SK-N-SH treated with all-trans-retinoic acid at 6 μM for 48 hours (cell line): ENCODE data around the gene CGB8.

Experiments
- ATAC-seq: fragments of 200-7000 bp; cut with Tn5 transposase; 3 replicates; pipeline ENCODE4 v1.9.1; 2020; ENCODE audit warnings: mild to moderate bottlenecking, moderate library complexity
- ARNTL ChIP-seq: fragments of 450-650 bp; formaldehyde crosslinking; IDR thresholded peaks from 2 replicates; pipeline ENCODE4 v1.5.0; 2020; ENCODE audit warnings: low read depth, mild to moderate bottlenecking, moderate library complexity, borderline replicate concordance
- BACH2 ChIP-seq: fragments of 250-450 bp; sonication (Bioruptor Pico); IDR thresholded peaks from 2 replicates; pipeline ENCODE4 v1.9.0; 2021; ENCODE audit warnings: mild to moderate bottlenecking, borderline replicate concordance
- ESRRG ChIP-seq: fragments of 250-450 bp; sonication (Bioruptor Pico); IDR thresholded peaks from 2 replicates; pipeline ENCODE4 v1.6.1; 2021; ENCODE audit warnings: mild to moderate bottlenecking
- ISL1 ChIP-seq: fragments of 250-450 bp; sonication (Bioruptor Pico); IDR thresholded peaks from 2 replicates; pipeline ENCODE4 v2.1.2; 2022; ENCODE audit warnings: mild to moderate bottlenecking, moderate library complexity
- PPARA ChIP-seq: fragments of 250-450 bp; sonication (Bioruptor Pico); IDR thresholded peaks from 2 replicates; pipeline ENCODE4 v1.5.0; 2020; ENCODE audit warnings: mild to moderate bottlenecking, borderline replicate concordance
- RARB ChIP-seq: fragments of 250-450 bp; sonication (Bioruptor Pico); IDR thresholded peaks from 2 replicates; pipeline ENCODE4 v1.8.0; 2021; ENCODE audit warnings: mild to moderate bottlenecking, moderate library complexity
- SNAI2 ChIP-seq: fragments of 250-450 bp; sonication (Bioruptor Pico); IDR thresholded peaks from 2 replicates; pipeline ENCODE4 v1.5.0; 2020; ENCODE audit warnings: mild to moderate bottlenecking, moderate library complexity
- TCF4 ChIP-seq: fragments of 250-450 bp; sonication (Bioruptor Pico); IDR thresholded peaks from 2 replicates; pipeline ENCODE4 v1.8.0; 2021; ENCODE audit warnings: mild to moderate bottlenecking, moderate library complexity, borderline replicate concordance
- TOX ChIP-seq: fragments of 250-450 bp; sonication (Bioruptor Pico); IDR thresholded peaks from 2 replicates; pipeline ENCODE4 v1.8.0; 2021; ENCODE audit warnings: mild to moderate bottlenecking, moderate library complexity, borderline replicate concordance
- ZC3H10 ChIP-seq: fragments of 250-450 bp; sonication (Bioruptor Pico); IDR thresholded peaks from 2 replicates; pipeline ENCODE4 v1.5.1; 2021; ENCODE audit warnings: mild to moderate bottlenecking, moderate library complexity
- ZFP3 ChIP-seq: fragments of 250-450 bp; sonication (Bioruptor Pico); IDR thresholded peaks from 2 replicates; pipeline ENCODE4 v1.5.0; 2020; ENCODE audit warnings: mild to moderate bottlenecking, moderate library complexity
- ZNF565 ChIP-seq: fragments of 450-650 bp; formaldehyde crosslinking; conservative IDR thresholded peaks from 2 replicates; pipeline ENCODE4 v1.5.0; 2020; ENCODE audit warnings: low read depth, mild to moderate bottlenecking, moderate library complexity
- ZNF70 ChIP-seq: fragments of 450-650 bp; formaldehyde crosslinking; IDR thresholded peaks from 2 replicates; pipeline ENCODE4 v1.5.0; 2020; ENCODE audit warnings: mild to moderate bottlenecking, moderate library complexity
- ZNF8 ChIP-seq: fragments of 450-650 bp; formaldehyde crosslinking; IDR thresholded peaks from 2 replicates; pipeline ENCODE4 v1.5.0; 2020; ENCODE audit warnings: mild to moderate bottlenecking, moderate library complexity
- TF ChIP-seq, protein P1 (sequence below): fragments of 250-450 bp; sonication (Bioruptor Pico); IDR thresholded peaks from 2 replicates; pipeline ENCODE4 v1.5.1; 2020; ENCODE audit warnings: low read depth, mild to moderate bottlenecking, moderate library complexity
- TF ChIP-seq, protein P2 (sequence below): fragments of 250-450 bp; sonication (Bioruptor Pico); IDR thresholded peaks from 2 replicates; pipeline ENCODE4 v1.8.0; 2021; ENCODE audit warnings: low read depth, mild to moderate bottlenecking, moderate library complexity, borderline replicate concordance
- TF ChIP-seq, protein P3 (sequence below): fragments of 250-450 bp; sonication (Bioruptor Pico); IDR thresholded peaks from 2 replicates; pipeline ENCODE4 v1.8.0; 2020; ENCODE audit warnings: mild to moderate bottlenecking, moderate library complexity, borderline replicate concordance
- TF ChIP-seq, protein P4 (sequence below): fragments of 250-450 bp; sonication (Bioruptor Pico); IDR thresholded peaks from 2 replicates; pipeline ENCODE4 v1.5.1; 2021; ENCODE audit warnings: mild to moderate bottlenecking, moderate library complexity
- TF ChIP-seq, protein P5 (sequence below): fragments of 250-450 bp; sonication (Bioruptor Pico); IDR thresholded peaks from 2 replicates; pipeline ENCODE4 v1.5.0; 2020; ENCODE audit warnings: mild to moderate bottlenecking, moderate library complexity

Gene CGB8

DNA sequence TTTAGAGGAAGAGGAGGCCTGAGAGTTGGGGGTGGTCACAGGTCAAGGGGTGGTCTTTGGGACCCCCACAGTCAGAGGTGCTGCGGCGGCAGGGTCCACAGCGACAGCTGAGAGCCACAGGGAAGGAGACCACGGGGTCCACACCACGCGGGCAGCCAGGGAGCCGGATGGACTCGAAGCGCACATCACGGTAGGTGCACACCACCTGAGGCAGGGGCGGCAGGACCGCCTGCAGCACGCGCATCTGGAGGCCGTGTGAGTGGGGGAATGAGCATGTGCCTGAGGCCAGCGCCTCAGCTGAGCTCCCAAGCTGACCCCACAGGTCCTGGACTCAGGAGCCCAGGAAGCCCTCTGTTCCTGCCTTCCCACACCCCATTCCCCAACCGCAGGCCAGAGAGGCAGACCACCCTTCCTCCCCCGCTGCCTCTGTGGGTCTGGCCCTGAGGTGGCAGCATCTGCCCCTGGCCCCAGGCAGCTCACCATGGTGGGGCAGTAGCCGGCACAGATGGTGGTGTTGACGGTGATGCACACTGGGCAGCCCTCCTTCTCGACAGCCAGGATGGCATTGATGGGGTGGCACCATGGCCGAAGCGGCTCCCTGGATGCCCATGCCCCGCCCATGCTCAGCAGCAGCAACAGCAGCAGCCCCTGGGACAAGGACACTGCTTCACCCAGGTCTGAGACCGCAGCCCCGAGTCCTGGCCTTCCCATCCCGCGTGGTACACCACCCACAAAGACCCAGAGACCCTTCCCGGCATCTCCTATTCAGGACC lies 32.7 kb downstream of the CGB8 start (continued):
- TF ChIP-seq, protein P1, sequence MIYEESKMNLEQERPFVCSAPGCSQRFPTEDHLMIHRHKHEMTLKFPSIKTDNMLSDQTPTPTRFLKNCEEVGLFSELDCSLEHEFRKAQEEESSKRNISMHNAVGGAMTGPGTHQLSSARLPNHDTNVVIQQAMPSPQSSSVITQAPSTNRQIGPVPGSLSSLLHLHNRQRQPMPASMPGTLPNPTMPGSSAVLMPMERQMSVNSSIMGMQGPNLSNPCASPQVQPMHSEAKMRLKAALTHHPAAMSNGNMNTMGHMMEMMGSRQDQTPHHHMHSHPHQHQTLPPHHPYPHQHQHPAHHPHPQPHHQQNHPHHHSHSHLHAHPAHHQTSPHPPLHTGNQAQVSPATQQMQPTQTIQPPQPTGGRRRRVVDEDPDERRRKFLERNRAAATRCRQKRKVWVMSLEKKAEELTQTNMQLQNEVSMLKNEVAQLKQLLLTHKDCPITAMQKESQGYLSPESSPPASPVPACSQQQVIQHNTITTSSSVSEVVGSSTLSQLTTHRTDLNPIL: no peak
- no peak for TF ChIP-seq ZNF70 (CRISPR knock-in tag)
- no peak for TF ChIP-seq ZNF8 (CRISPR knock-in tag)
- no peak for TF ChIP-seq PPARA
- TF ChIP-seq ZNF565 (CRISPR knock-in tag): no peak

DNA sequence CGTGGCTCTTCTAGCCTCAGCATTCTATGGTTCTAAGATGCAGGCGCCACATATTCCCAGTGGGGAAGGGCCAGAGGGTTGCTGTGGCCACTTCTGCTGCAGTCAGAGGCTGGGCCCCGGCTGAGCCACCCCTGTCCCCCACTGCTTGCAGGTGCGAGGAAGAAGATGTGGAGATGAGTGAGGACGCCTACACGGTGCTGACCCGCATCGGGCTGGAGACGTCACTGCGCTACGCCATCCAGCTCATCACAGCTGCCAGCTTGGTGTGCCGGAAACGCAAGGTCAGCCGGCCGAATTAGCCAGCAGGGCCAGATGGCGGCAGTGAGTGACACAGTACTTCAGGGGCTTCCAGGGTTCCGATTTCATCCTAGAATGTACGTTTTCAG lies 34.0 kb downstream of the CGB8 start:
- ATAC-seq: no peak
- TF ChIP-seq TCF4 (CRISPR knock-in tag): no peak
- no peak for TF ChIP-seq ARNTL
- TF ChIP-seq, protein P2, sequence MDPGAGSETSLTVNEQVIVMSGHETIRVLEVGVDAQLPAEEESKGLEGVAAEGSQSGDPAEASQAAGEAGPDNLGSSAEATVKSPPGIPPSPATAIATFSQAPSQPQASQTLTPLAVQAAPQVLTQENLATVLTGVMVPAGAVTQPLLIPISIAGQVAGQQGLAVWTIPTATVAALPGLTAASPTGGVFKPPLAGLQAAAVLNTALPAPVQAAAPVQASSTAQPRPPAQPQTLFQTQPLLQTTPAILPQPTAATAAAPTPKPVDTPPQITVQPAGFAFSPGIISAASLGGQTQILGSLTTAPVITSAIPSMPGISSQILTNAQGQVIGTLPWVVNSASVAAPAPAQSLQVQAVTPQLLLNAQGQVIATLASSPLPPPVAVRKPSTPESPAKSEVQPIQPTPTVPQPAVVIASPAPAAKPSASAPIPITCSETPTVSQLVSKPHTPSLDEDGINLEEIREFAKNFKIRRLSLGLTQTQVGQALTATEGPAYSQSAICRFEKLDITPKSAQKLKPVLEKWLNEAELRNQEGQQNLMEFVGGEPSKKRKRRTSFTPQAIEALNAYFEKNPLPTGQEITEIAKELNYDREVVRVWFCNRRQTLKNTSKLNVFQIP: no peak
- TF ChIP-seq, protein P3, sequence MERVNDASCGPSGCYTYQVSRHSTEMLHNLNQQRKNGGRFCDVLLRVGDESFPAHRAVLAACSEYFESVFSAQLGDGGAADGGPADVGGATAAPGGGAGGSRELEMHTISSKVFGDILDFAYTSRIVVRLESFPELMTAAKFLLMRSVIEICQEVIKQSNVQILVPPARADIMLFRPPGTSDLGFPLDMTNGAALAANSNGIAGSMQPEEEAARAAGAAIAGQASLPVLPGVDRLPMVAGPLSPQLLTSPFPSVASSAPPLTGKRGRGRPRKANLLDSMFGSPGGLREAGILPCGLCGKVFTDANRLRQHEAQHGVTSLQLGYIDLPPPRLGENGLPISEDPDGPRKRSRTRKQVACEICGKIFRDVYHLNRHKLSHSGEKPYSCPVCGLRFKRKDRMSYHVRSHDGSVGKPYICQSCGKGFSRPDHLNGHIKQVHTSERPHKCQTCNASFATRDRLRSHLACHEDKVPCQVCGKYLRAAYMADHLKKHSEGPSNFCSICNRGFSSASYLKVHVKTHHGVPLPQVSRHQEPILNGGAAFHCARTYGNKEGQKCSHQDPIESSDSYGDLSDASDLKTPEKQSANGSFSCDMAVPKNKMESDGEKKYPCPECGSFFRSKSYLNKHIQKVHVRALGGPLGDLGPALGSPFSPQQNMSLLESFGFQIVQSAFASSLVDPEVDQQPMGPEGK (CRISPR knock-in tag): no peak
- TF ChIP-seq BACH2: no peak

DNA sequence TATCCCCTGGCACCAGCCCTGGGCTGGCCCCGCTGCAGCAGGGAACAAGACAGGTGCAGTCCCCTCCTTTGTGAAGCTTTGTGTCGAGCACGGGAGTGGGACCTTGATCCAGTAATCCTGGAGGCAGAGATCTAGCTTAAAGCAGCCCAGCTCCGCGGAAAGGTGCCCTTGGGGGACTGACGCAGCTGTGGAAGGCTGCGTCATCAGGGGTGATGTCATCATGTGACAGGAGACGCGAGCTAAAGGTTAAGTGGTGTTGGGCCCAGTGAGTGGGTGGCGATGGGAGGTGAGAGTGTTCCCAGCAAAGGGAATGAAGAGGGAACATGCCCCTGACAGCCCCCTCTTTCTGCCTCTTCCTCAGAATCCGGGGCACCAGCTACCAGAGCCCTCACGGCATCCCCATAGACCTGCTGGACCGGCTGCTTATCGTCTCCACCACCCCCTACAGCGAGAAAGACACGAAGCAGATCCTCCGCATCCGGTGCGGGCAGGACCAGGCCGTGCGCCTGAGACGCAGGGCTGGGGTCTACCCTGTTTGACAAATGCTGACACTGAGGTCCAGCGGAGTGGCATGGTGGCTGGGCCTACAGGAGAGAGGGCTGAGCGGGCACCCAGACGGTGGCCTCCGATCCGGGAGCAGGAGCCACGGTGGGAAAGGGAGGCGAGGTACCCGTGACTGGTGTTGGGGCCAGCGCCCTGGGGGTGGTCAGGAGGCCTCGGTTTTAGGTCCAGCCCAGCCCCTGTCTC lies 34.6 kb downstream of the CGB8 start:
- TF ChIP-seq ZNF565 (CRISPR knock-in tag): no peak
- TF ChIP-seq TOX (CRISPR knock-in tag): no peak
- TF ChIP-seq, protein P3 (CRISPR knock-in tag): no peak
- TF ChIP-seq ZNF70 (CRISPR knock-in tag): no peak
- no peak for TF ChIP-seq ZFP3
- no peak for TF ChIP-seq ZC3H10 (CRISPR knock-in tag)
- TF ChIP-seq ISL1 (CRISPR knock-in tag): no peak
- TF ChIP-seq TCF4 (CRISPR knock-in tag): no peak
- TF ChIP-seq RARB (CRISPR knock-in tag): no peak
- TF ChIP-seq, protein P4, sequence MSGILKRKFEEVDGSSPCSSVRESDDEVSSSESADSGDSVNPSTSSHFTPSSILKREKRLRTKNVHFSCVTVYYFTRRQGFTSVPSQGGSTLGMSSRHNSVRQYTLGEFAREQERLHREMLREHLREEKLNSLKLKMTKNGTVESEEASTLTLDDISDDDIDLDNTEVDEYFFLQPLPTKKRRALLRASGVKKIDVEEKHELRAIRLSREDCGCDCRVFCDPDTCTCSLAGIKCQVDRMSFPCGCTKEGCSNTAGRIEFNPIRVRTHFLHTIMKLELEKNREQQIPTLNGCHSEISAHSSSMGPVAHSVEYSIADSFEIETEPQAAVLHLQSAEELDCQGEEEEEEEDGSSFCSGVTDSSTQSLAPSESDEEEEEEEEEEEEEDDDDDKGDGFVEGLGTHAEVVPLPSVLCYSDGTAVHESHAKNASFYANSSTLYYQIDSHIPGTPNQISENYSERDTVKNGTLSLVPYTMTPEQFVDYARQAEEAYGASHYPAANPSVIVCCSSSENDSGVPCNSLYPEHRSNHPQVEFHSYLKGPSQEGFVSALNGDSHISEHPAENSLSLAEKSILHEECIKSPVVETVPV: no peak
- TF ChIP-seq, protein P5, sequence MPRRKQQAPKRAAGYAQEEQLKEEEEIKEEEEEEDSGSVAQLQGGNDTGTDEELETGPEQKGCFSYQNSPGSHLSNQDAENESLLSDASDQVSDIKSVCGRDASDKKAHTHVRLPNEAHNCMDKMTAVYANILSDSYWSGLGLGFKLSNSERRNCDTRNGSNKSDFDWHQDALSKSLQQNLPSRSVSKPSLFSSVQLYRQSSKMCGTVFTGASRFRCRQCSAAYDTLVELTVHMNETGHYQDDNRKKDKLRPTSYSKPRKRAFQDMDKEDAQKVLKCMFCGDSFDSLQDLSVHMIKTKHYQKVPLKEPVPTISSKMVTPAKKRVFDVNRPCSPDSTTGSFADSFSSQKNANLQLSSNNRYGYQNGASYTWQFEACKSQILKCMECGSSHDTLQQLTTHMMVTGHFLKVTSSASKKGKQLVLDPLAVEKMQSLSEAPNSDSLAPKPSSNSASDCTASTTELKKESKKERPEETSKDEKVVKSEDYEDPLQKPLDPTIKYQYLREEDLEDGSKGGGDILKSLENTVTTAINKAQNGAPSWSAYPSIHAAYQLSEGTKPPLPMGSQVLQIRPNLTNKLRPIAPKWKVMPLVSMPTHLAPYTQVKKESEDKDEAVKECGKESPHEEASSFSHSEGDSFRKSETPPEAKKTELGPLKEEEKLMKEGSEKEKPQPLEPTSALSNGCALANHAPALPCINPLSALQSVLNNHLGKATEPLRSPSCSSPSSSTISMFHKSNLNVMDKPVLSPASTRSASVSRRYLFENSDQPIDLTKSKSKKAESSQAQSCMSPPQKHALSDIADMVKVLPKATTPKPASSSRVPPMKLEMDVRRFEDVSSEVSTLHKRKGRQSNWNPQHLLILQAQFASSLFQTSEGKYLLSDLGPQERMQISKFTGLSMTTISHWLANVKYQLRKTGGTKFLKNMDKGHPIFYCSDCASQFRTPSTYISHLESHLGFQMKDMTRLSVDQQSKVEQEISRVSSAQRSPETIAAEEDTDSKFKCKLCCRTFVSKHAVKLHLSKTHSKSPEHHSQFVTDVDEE: no peak
- no peak for TF ChIP-seq ZNF8 (CRISPR knock-in tag)
- no peak for TF ChIP-seq BACH2
- no peak for TF ChIP-seq SNAI2 (CRISPR knock-in tag)
- TF ChIP-seq, protein P1: no peak
- TF ChIP-seq ESRRG (CRISPR knock-in tag): no peak
- no peak for ATAC-seq
